ENCODE measurements around the gene CALCOCO2. TPM values are rescaled to one million over a fixed set of nuclear protein-coding genes. Genes with fewer than 3 reads are reported as not detected.

CALCOCO2 gene
- total RNA-seq, 1 donor from 2014 or later: 163 TPM

Other genes starting within 250 kb of the CALCOCO2 start
- gene HOXB3, start 240.8 kb upstream of the CALCOCO2 start, total RNA-seq: 17.2 TPM
- gene HOXB5, start 237.3 kb upstream of the CALCOCO2 start, total RNA-seq: 0.49 TPM
- 2.0 TPM for gene HOXB6, start 226.0 kb upstream of the CALCOCO2 start, total RNA-seq
- gene HOXB7, start 220.0 kb upstream of the CALCOCO2 start, total RNA-seq: 0.92 TPM
- gene HOXB8, start 215.7 kb upstream of the CALCOCO2 start, total RNA-seq: not detected
- 0.26 TPM for gene HOXB9, start 204.7 kb upstream of the CALCOCO2 start, total RNA-seq
- gene PRAC1, start 108.5 kb upstream of the CALCOCO2 start, total RNA-seq: not detected
- not detected for gene PRAC2, start 107.8 kb upstream of the CALCOCO2 start, total RNA-seq
- 0.12 TPM for gene HOXB13, start 102.3 kb upstream of the CALCOCO2 start, total RNA-seq
- 5.1 TPM for gene TTLL6, start 13.8 kb upstream of the CALCOCO2 start, total RNA-seq
- 69.5 TPM for gene ATP5MC1, start 61.8 kb downstream of the CALCOCO2 start, total RNA-seq
- gene UBE2Z, start 77.4 kb downstream of the CALCOCO2 start, total RNA-seq: 78.0 TPM
- 90.2 TPM for gene SNF8, start 113.8 kb downstream of the CALCOCO2 start, total RNA-seq
- not detected for gene GIP, start 137.6 kb downstream of the CALCOCO2 start, total RNA-seq
- 1.1 TPM for gene IGF2BP1, start 166.3 kb downstream of the CALCOCO2 start, total RNA-seq